WTC11 (cell line): ENCODE measurements around the gene SND1. TPM values are rescaled to one million over a fixed set of nuclear protein-coding genes. Genes with fewer than 3 reads are reported as not detected.

Experiments
- ATAC-seq: fragments of 200-7000 bp; cut with Tn5 transposase; 2 replicates; pipeline ENCODE4 v1.10.0; 2021; ENCODE audit warnings: mild to moderate bottlenecking, moderate library complexity
- CTCF ChIA-PET: fragments of 300-600 bp; sonication (Branson Sonifier 250); formaldehyde crosslinking; loops from one replicate; lab custom pipeline; 2021; ENCODE audit warnings: antibody characterized with exemption; lab: Charles Lee
- POLR2A ChIA-PET: fragments of 350-600 bp; sonication (Branson Sonifier 250); formaldehyde crosslinking; loops from one replicate; lab custom pipeline; 2021; ENCODE audit warnings: antibody characterized with exemption; lab: Charles Lee
- DNase-seq: peaks from one replicate; pipeline ENCODE4 v3.0.0; 2021; ENCODE audit warnings: low spot score
- H3K27ac Mint-ChIP-seq: 2 replicates; pipeline ENCODE4 v1.8.0; 2021; ENCODE audit warnings: mixed read lengths
- H3K27me3 Mint-ChIP-seq: 2 replicates; pipeline ENCODE4 v1.8.0; 2021; ENCODE audit warnings: low read depth, mild to moderate bottlenecking, moderate library complexity, mixed read lengths
- H3K36me3 Mint-ChIP-seq: 2 replicates; pipeline ENCODE4 v1.8.0; 2021; ENCODE audit warnings: mixed read lengths
- H3K4me1 Mint-ChIP-seq: 2 replicates; pipeline ENCODE4 v1.8.0; 2022; ENCODE audit warnings: mixed read lengths
- H3K4me3 Mint-ChIP-seq: 2 replicates; pipeline ENCODE4 v1.8.0; 2021; ENCODE audit warnings: mild to moderate bottlenecking, moderate library complexity, mixed read lengths
- H3K9me3 Mint-ChIP-seq: 2 replicates; pipeline ENCODE4 v1.8.0; 2021; ENCODE audit warnings: mixed read lengths
- CDX4 ChIP-seq: fragments of 250-450 bp; sonication (Bioruptor Pico); IDR thresholded peaks from 2 replicates; pipeline ENCODE4 v1.9.0; 2021; ENCODE audit warnings: moderate library complexity, mild to moderate bottlenecking, inconsistent platforms, borderline replicate concordance
- CREM ChIP-seq: sonication (generic); formaldehyde crosslinking; IDR thresholded peaks from 2 replicates; pipeline ENCODE4 v1.8.1; 2022; ENCODE audit warnings: mild to moderate bottlenecking, missing genetic modification reagents, moderate library complexity
- EMX1 ChIP-seq: fragments of 250-450 bp; sonication (Bioruptor Pico); IDR thresholded peaks from 2 replicates; pipeline ENCODE4 v1.8.0; 2021; ENCODE audit warnings: mild to moderate bottlenecking
- GABPB1 ChIP-seq: sonication (generic); formaldehyde crosslinking; IDR thresholded peaks from 2 replicates; pipeline ENCODE4 v1.8.1; 2023; ENCODE audit warnings: mild to moderate bottlenecking, missing genetic modification reagents
- GTF2I ChIP-seq: fragments of 250-450 bp; sonication (Bioruptor Pico); conservative IDR thresholded peaks from 2 replicates; pipeline ENCODE4 v1.4.0; 2021; ENCODE audit warnings: mild to moderate bottlenecking
- HMGXB4 ChIP-seq: sonication (generic); formaldehyde crosslinking; IDR thresholded peaks from 2 replicates; pipeline ENCODE4 v1.8.1; 2023; ENCODE audit warnings: mild to moderate bottlenecking, moderate library complexity, missing genetic modification reagents
- NR3C1 ChIP-seq: sonication (generic); formaldehyde crosslinking; conservative IDR thresholded peaks from 2 replicates; pipeline ENCODE4 v1.8.1; 2023; ENCODE audit warnings: low read depth, mild to moderate bottlenecking, missing genetic modification reagents
- RELA ChIP-seq: sonication (generic); formaldehyde crosslinking; IDR thresholded peaks from 2 replicates; pipeline ENCODE4 v1.8.1; 2022; ENCODE audit warnings: missing genetic modification reagents, mild to moderate bottlenecking, borderline replicate concordance
- SOX15 ChIP-seq: fragments of 250-450 bp; sonication (Bioruptor Pico); IDR thresholded peaks from 2 replicates; pipeline ENCODE4 v1.9.0; 2021; ENCODE audit warnings: mild to moderate bottlenecking
- TP53 ChIP-seq: sonication (generic); formaldehyde crosslinking; IDR thresholded peaks from 2 replicates; pipeline ENCODE4 v1.8.1; 2023; ENCODE audit warnings: mild to moderate bottlenecking, missing genetic modification reagents
- ZBTB21 ChIP-seq: sonication (generic); formaldehyde crosslinking; IDR thresholded peaks from 2 replicates; pipeline ENCODE4 v1.8.1; 2023; ENCODE audit warnings: mild to moderate bottlenecking, missing genetic modification reagents, borderline replicate concordance
- ZNF396 ChIP-seq: fragments of 250-450 bp; sonication (Bioruptor Pico); IDR thresholded peaks from 2 replicates; pipeline ENCODE4 v1.8.0; 2021; ENCODE audit warnings: mild to moderate bottlenecking, moderate library complexity, borderline replicate concordance
- ZSCAN18 ChIP-seq: fragments of 250-450 bp; sonication (Bioruptor Pico); IDR thresholded peaks from 2 replicates; pipeline ENCODE4 v2.1.2; 2022; ENCODE audit warnings: mild to moderate bottlenecking, moderate library complexity
- total RNA-seq: library from RNA; stranded (reverse); gene quantifications from 3 replicates; pipeline ENCODE4 v1.2.3, GENCODE V29; 2021
- TF ChIP-seq, protein P1 (sequence below): sonication (generic); formaldehyde crosslinking; IDR thresholded peaks from 2 replicates; pipeline ENCODE4 v1.8.1; 2023; ENCODE audit warnings: mild to moderate bottlenecking, missing genetic modification reagents
- TF ChIP-seq, protein P2 (sequence below): sonication (generic); formaldehyde crosslinking; IDR thresholded peaks from 2 replicates; pipeline ENCODE4 v1.8.0; 2023; ENCODE audit warnings: missing genetic modification reagents, mild to moderate bottlenecking, borderline replicate concordance
- TF ChIP-seq, protein P3 (sequence below): fragments of 250-450 bp; sonication (Bioruptor Pico); IDR thresholded peaks from 2 replicates; pipeline ENCODE4 v1.9.0; 2021; ENCODE audit warnings: mild to moderate bottlenecking, borderline replicate concordance

Gene SND1
- total RNA-seq, 1 experiment from 2014 or later = 261 TPM

DNA sequence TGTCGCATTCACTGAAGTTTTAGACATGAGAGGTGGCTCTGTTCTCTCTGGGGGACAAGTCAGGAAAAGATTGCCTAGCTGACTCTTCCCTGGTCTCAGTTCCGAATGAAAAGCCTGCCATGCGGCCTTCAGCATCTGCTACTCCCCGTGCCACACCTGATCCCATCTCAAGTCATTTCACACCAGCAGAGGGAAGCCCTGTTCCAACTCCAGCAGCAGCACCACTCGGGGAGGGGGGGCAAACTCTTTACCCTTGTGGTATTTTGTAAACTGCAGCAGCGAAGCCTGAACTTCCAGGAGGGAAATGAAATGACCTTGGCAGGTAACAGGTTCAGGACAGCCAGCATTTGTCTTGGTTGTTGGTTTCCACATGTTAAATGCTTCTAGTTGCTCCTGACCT lies 365.5 kb downstream of the SND1 start:
- DNase-seq = no peak
- H3K27me3 Mint-ChIP-seq = no peaks in the 10 kb centered on the region
- CTCF ChIA-PET = interaction anchor here (0.9 to 4.6 kb wide), 4 partner anchors 9 to 191 kb away, joined by 3 to 21 read pairs (median 4); no protein-coding TSS in a partner anchor
- TF ChIP-seq SOX15 = no peak
- TF ChIP-seq NR3C1 (CRISPR knock-in tag) = no peak
- TF ChIP-seq, all 79 proteins: peak for 0
- H3K4me1 Mint-ChIP-seq = peaks cover 78% of the 10 kb centered on the region
- peaks cover 3% of the 10 kb centered on the region; the same call in 1 of the 2 replicates for H3K36me3 Mint-ChIP-seq
- no peaks in the 10 kb centered on the region for H3K9me3 Mint-ChIP-seq
- H3K4me3 Mint-ChIP-seq = no peak overlapping the region
- peak; percentile 12; the same call in 1 of the 2 replicates for ATAC-seq
- POLR2A ChIA-PET = no interaction called here
- no peak overlapping the region for H3K27ac Mint-ChIP-seq

GRCh38 chr7:128017862-128018845 lies 366.2 kb downstream of the SND1 start:
- Mint-ChIP-seq H3K27me3 (no peaks in the 10 kb centered on the region), H3K36me3 (peaks cover 3% of the 10 kb centered on the region; the same call in 1 of the 2 replicates), H3K27ac (peak overlapping the region; percentile 65), H3K9me3 (no peaks in the 10 kb centered on the region), H3K4me3 (no peak overlapping the region), H3K4me1 (peaks cover 78% of the 10 kb centered on the region)
- ATAC-seq (no peak), DNase-seq (no peak)
- POLR2A ChIA-PET = no interaction called here
- CTCF ChIA-PET = interaction anchor here (0.9 to 4.6 kb wide), 11 partner anchors 8 to 310 kb away, joined by 3 to 21 read pairs (median 6); no protein-coding TSS in a partner anchor
- no peak for TF ChIP-seq ZNF396 (CRISPR knock-in tag)
- no peak for TF ChIP-seq CDX4 (CRISPR knock-in tag)
- no peak for TF ChIP-seq EMX1
- no peak for TF ChIP-seq RELA
- TF ChIP-seq TP53 (CRISPR knock-in tag) = no peak
- no peak for TF ChIP-seq CREM (CRISPR knock-in tag)
- TF ChIP-seq, protein P1, sequence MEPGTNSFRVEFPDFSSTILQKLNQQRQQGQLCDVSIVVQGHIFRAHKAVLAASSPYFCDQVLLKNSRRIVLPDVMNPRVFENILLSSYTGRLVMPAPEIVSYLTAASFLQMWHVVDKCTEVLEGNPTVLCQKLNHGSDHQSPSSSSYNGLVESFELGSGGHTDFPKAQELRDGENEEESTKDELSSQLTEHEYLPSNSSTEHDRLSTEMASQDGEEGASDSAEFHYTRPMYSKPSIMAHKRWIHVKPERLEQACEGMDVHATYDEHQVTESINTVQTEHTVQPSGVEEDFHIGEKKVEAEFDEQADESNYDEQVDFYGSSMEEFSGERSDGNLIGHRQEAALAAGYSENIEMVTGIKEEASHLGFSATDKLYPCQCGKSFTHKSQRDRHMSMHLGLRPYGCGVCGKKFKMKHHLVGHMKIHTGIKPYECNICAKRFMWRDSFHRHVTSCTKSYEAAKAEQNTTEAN = no peak
- TF ChIP-seq ZSCAN18 (CRISPR knock-in tag) = no peak
- no peak for TF ChIP-seq GABPB1 (CRISPR knock-in tag)
- no peak for TF ChIP-seq ZBTB21 (CRISPR knock-in tag)
- TF ChIP-seq, protein P2, sequence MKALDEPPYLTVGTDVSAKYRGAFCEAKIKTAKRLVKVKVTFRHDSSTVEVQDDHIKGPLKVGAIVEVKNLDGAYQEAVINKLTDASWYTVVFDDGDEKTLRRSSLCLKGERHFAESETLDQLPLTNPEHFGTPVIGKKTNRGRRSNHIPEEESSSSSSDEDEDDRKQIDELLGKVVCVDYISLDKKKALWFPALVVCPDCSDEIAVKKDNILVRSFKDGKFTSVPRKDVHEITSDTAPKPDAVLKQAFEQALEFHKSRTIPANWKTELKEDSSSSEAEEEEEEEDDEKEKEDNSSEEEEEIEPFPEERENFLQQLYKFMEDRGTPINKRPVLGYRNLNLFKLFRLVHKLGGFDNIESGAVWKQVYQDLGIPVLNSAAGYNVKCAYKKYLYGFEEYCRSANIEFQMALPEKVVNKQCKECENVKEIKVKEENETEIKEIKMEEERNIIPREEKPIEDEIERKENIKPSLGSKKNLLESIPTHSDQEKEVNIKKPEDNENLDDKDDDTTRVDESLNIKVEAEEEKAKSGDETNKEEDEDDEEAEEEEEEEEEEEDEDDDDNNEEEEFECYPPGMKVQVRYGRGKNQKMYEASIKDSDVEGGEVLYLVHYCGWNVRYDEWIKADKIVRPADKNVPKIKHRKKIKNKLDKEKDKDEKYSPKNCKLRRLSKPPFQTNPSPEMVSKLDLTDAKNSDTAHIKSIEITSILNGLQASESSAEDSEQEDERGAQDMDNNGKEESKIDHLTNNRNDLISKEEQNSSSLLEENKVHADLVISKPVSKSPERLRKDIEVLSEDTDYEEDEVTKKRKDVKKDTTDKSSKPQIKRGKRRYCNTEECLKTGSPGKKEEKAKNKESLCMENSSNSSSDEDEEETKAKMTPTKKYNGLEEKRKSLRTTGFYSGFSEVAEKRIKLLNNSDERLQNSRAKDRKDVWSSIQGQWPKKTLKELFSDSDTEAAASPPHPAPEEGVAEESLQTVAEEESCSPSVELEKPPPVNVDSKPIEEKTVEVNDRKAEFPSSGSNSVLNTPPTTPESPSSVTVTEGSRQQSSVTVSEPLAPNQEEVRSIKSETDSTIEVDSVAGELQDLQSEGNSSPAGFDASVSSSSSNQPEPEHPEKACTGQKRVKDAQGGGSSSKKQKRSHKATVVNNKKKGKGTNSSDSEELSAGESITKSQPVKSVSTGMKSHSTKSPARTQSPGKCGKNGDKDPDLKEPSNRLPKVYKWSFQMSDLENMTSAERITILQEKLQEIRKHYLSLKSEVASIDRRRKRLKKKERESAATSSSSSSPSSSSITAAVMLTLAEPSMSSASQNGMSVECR (CRISPR knock-in tag) = no peak
- no peak for TF ChIP-seq SOX15
- TF ChIP-seq, protein P3, sequence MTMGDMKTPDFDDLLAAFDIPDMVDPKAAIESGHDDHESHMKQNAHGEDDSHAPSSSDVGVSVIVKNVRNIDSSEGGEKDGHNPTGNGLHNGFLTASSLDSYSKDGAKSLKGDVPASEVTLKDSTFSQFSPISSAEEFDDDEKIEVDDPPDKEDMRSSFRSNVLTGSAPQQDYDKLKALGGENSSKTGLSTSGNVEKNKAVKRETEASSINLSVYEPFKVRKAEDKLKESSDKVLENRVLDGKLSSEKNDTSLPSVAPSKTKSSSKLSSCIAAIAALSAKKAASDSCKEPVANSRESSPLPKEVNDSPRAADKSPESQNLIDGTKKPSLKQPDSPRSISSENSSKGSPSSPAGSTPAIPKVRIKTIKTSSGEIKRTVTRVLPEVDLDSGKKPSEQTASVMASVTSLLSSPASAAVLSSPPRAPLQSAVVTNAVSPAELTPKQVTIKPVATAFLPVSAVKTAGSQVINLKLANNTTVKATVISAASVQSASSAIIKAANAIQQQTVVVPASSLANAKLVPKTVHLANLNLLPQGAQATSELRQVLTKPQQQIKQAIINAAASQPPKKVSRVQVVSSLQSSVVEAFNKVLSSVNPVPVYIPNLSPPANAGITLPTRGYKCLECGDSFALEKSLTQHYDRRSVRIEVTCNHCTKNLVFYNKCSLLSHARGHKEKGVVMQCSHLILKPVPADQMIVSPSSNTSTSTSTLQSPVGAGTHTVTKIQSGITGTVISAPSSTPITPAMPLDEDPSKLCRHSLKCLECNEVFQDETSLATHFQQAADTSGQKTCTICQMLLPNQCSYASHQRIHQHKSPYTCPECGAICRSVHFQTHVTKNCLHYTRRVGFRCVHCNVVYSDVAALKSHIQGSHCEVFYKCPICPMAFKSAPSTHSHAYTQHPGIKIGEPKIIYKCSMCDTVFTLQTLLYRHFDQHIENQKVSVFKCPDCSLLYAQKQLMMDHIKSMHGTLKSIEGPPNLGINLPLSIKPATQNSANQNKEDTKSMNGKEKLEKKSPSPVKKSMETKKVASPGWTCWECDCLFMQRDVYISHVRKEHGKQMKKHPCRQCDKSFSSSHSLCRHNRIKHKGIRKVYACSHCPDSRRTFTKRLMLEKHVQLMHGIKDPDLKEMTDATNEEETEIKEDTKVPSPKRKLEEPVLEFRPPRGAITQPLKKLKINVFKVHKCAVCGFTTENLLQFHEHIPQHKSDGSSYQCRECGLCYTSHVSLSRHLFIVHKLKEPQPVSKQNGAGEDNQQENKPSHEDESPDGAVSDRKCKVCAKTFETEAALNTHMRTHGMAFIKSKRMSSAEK (CRISPR knock-in tag) = no peak
- no peak for TF ChIP-seq GTF2I (CRISPR knock-in tag)
- no peak for TF ChIP-seq HMGXB4 (CRISPR knock-in tag)
